NCI-H1694 treated with DMSO at 0.1 percent for 48 hours (cell line): Measurements from ENCODE around the gene KCNH8.

Experiments
- DNase-seq: peaks from one replicate; lab custom pipeline; 2025; lab: John Stamatoyannopoulos, UW

The KCNH8 gene

DNA sequence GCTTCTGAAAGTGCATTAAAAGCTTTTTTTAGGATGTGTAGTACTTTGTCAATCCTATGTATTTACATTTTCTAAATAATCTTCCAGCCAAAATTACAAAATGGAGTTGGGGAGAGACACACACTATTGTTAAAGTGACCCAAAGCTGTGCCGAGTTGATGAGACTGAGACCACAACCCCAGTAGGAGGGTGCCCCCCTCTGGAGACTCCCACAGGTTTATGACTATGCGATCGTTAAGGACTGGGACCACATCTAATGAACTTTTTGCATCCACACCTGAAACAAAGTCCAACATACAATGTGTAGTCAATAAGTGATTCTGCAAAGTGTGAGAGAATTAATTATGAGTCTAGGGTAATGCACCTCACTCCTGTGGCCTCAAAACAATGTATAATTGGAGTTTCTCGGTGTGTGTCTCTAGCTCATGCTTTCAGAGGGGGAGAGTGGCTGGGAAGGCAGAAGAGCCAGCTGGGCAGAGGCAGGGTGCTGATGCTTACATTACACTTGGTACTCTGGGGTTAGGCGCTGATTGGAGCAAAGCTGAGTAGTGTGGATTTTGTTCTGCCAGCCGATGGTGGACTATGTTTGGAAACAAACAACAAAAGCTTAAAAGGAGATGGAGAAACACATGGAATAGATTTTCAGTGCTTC lies 102.8 kb downstream of the KCNH8 start:
- DNase-seq: no peak

DNA sequence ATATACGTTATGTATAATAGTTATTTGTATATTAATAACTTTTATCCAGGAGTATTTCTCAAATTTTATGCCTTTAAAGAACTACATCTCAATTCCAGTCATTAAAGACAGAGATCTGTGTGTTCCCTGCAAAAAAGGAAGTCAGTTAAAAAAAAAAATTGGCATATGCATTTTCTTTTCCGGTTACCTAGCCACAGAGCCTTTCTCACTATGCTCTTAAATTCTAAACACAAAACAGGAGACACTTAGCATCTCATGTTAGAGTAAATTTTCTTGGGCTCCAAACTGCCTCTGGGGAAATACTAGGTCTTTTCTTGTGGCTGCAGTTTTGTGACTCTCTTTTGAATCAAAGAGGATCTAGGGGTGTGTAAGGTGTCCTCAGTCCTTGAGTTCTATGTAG lies 105.9 kb downstream of the KCNH8 start:
- DNase-seq: no peak

DNA sequence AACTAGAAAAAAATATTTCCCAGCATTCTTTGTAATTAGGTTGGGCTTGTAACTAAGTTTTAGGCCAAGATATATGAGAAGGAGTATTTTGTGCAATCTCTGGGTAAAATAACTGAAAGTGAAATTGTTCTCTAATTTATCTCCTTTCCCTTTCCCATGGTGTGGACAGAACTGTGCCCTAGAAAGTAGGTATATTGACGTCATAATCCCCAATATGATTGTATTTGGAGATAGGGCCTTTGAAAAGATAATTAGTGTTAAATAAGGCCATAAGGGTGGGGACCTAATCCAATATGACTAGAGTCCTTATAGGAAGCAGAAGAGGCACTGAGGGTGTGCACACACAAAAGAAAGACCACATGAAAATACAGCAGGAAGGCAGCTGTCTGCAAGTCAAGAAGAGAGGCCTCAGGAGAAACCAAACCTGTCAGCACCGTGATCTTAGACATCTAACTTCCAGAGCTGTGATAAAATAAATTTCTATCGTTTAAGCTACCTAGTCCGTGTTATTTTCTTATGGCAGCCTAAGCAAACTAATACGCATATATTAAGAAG lies 106.6 kb downstream of the KCNH8 start:
- DNase-seq: no peak

DNA sequence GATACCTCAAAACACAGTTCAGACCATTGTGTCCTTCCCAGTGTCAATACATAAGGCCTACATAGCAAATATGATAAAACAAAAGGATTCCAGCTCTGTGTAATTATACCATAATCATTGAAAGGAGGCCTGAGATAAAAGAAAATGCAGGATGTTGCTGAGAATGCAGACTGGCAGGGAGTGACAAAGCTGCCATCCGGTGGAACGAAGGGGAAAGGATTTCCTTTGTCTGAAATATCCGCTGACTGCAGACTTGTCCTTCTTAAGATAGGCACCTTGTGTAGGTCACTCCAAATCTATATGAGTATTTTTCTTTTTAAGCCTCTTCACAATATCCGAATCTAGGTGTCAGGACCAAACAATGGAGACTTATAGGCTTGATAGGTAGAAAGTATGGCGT lies 108.0 kb downstream of the KCNH8 start:
- no peak for DNase-seq

DNA sequence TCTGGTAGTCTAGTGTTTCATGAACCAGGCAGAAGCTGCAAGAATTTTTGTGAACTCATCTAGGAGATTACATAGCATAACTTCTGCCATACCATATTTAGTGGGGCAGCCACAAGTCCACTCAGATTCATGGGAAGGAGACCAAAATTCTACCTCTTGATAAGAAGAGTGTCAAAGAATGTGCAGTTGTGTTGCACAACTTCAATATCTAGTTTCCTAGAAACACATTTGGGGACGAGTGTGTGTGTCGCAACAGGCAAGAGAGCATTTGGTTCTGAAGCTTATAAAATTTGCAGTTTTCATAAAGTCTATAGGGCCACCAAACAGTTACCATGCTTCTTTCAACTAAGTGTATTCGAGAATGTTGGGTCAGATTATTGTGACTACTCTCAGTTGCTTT lies 115.3 kb downstream of the KCNH8 start:
- no peak for DNase-seq

DNA sequence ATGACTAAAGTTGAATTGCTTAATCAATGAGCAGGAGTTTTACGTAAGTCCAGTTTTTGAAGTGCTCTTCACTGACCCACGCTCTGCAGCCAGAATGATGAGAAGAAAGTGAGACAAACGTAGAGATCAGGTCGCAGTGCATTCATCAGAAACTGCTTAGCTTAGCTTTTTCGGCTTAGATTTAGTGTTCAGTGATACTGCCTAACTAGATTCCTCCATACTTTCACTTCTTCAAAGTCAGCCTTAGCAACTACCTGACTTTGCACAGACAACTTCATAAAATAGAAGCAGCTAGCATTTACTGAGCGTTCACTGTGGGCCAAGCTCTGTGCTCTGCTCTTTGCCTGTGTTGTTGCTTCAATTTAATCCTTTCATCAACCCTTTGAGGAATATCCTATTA lies 116.1 kb downstream of the KCNH8 start:
- DNase-seq: no peak

DNA sequence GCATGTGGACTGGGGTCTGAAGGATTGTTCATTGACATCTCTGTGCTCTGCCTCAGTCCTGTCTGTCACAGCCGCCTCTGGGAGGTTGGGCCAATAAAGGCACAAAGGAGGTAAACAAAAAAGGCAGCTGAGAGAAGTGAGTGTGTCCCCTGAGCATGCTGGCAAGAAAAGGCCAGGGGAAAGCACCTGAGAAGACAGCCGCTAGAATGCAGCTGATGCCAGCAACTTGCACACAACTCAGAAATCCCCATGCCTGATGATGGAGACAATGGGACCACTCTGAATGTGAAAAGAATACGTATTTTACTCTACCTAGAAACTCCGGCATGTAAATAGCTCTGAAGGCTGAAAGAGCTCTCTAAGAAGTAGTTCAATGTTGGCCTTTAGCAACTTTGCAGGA lies 118.7 kb downstream of the KCNH8 start:
- no peak for DNase-seq

DNA sequence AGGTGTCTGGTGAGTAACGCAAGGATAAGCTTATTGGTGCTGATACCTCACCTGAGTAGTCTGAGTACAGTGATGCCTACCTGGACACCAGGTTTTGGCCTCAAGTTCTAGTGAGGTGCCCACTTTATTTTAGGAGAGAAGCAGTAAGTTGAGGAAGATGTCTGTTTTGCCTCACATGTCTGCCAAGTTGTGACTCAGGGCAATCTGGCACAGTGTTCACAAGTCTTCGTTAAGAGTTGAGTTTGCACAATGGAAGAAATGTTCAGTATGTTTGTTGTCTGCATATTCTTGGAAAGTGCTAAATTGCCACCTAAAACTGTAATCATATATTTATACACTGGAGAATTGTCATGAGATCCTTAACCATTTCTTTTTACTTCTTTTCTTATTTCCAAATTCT lies 122.2 kb downstream of the KCNH8 start:
- no peak for DNase-seq

DNA sequence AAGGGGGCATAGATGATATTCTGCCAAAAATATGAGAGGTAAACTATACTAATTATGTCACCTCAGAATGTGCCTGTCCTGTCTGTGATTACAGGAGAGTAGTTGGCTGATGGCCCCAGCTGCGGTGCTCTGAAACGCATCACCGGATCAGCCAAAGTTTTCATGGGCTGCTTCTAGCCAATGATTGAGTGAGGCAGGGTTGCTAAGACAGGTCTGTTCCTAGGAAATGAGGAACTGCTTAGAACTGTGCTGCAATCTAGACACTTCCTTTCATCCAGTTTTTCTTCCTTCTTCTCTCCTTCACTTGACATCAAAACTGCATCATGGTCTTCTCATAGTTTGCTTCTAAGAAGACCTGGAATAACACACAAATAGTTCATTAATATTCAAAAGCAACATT lies 124.0 kb downstream of the KCNH8 start:
- DNase-seq: no peak

DNA sequence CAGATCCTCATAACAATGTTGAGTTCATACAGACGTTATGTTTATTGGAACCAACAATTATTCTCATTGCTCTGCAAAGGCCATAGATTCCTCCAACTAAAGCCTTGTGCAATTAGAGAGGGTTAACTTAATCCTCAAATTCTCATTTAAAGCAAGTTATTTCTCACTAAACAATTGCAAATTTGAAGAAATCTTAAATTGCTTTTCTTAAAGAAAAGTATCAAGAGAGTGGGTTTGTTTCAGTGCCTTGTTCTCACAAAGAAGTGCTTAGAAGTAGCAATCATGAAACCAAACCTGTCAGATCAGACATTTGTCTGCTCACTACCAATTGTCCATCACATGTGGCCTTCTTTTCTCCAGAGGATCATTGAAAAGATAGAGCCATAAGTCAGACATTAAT lies 124.8 kb downstream of the KCNH8 start:
- DNase-seq: no peak

DNA sequence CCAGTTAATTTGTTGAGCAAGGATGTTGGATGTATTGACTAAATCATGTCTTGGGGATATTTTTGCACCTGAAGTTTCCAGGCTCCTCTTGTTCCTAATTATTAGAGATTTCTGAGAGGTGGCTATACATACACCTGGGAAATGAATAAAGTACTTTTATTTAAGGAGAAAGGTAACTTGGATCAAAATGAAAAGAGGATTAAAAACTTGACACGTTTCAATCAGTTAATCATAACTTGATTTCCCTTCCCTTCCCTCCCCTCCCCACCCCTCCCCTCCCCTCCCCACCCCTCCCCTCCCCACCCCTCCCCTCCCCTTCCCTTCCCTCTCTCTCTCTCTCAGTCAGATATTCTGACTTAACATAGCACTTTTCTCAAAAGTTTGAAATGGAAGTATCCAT lies 126.3 kb downstream of the KCNH8 start:
- DNase-seq: no peak

DNA sequence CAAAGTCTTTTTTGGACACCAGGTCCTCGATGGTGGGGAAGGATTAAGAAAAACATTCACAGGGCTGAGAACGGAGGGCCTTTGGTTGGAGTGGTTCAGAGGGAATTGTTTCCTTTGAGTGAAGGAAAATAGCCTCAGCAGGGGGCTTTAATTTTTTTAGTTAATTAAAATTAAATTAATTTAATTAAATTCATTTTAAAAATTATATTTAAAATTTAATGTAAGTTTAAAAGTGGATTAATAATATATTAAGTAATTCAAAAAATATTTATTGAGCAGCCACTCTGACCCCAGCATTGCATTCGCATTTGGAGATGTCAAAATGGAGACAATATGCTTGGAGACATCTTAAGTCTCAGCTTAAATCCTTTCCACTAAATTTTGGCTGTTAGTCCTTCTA lies 136.7 kb downstream of the KCNH8 start:
- no peak for DNase-seq

DNA sequence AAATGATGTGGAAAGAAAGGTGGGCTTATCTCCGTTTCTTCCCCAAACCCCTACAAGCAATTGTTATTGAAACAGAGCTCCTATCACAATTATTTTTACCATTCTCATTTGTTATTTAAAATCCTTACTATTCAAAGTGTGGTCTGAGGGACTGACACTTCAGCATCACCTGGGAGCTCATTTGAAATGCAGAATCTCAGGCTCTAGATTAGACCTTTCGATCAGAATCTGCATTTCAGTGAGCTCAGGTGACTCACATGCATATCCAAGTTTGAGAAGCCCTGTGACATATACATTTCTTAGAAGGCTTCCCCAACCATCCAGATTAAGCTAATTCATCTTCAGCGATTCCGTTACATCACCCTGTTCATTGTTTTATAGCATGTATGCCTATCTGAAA lies 145.0 kb downstream of the KCNH8 start:
- no peak for DNase-seq

DNA sequence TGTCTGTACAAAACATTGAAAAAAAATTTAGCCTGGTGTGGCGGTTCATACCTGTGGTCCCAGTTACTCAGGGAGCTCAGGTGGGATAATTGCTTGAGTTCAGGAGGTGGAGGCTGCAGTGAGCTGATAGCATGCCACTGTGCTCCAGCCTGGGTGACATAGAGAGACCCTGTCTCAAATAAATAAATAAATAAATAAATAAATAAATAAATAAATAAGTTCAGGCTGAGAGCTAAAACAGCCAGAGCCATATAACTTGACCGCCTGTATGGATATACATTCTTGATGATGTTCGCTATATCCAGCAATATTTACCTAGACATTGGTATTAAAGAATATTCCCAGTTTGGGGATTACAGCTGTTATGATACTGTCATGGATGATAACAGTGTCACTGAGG lies 146.9 kb downstream of the KCNH8 start:
- DNase-seq: no peak

DNA sequence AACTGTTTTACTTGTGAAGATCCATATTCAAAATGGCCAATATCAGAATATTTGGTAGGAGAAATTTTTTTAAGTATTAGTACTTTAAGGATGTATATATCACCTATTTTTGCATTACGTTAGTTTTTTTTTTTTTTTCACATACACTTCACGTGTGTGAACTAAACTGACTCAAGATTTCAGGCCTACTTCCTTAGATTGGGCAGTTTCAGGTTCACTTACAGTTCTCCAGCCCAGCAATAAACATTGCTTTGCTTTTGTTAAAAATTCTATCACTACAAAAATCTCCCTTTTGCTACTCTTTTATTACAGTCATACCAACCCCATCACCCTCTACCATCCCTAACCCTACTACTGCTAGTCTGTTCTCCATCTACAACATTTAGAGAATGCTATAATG lies 183.6 kb downstream of the KCNH8 start:
- DNase-seq: no peak

DNA sequence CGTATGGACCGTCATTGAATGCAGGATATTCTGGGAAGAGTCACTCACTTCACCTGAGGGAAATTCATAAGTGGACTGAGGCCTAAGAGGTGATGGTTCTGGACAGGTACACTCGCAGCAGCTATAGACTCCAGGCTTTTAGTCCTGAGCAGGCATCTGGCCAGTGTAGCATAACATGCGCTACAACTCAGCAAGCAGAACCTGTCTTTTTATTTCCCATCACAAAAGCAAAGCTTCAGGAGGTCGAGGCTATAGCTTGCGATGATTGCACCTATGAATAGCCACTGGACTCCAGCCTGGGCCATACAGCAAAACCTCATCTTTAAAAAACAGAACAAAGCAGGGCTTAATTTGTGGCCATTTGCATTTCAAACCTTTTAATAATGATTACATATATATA lies 185.8 kb downstream of the KCNH8 start:
- DNase-seq: no peak

DNA sequence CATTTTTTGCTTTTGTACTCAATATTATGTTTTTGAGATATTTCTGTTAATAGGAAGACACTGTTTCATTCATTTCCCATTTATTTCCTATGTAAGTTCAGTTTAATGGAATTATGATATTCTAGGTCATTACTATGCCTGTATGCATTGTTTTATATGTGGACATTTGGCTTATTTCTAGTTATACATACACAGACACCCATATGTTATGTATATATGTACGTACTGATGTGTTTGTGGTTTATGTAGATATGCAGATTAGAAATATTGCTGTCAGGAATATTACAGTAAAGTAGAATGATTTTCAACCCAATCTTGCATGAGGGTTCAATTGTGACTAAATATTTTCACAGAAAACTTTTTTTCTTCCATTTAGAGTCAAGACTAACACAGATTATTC lies 190.5 kb downstream of the KCNH8 start:
- DNase-seq: no peak

DNA sequence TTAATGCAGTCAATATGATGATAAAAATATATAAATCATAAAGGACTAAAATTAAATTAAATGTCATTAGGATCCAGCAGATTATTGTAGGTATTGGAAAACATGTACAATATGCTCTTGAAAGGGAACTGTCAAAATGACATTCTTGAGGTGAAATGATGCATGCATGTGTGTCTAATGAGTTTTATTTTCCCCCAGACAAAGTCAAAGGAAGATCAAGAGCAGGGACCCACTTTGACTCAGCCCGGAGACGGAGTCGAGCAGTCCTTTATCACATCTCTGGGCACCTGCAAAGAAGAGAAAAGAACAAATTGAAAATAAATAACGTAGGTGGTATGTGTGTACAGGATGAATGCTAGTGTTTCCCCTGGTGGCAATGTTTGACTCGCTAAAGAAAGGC lies 194.1 kb downstream of the KCNH8 start:
- DNase-seq: no peak

DNA sequence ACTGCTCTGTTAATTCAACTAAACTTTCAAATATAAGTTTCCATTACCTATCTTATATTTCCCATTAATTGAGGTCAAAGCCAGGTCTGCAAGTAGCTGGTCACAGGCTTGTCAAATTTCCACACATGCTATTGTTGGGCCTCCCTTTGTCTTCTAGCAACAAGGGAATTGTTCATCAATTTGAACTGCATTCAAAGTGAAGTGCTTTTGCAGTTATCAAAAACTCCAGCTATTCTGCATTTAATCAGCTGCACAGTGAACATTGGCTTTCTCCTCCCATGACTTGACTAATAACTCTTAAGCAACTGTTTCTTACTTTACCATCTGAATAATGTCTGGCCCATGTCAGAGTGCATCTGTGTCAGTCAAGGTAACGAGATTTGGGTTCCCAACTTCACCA lies 198.4 kb downstream of the KCNH8 start:
- no peak for DNase-seq

DNA sequence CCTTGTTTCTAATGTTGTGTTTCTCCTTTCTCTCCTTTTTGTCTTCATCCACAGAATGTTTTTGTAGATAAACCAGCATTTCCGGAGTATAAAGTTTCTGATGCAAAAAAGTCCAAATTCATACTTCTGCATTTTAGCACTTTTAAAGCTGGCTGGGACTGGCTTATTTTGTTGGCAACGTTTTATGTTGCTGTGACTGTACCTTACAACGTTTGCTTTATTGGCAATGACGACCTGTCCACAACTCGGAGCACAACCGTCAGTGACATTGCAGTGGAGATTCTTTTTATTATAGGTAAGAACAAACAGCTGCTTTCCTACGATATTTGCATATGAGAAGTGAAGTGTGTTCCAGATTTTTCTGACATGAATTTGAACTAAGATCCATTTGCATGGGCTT lies 199.4 kb downstream of the KCNH8 start:
- DNase-seq: no peak

DNA sequence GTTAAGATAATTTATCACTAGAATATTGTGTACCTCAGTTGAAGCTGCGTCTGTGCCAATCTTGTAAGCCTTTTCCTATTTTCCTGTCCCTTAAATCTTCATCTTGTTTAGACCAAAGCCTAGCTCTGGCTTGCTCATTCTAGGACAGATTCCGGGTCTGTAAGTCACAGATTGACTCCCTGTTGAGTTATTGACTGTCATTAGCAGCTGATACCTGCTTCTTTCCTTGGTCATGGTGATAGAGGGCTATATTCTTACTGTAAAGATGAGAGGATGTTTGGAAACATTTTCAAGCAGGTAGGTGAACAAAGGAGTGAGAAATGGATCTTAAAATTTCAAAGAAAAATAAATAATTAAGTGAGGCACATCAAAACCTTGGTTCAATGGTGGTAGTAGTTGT lies 200.2 kb downstream of the KCNH8 start:
- DNase-seq: no peak

DNA sequence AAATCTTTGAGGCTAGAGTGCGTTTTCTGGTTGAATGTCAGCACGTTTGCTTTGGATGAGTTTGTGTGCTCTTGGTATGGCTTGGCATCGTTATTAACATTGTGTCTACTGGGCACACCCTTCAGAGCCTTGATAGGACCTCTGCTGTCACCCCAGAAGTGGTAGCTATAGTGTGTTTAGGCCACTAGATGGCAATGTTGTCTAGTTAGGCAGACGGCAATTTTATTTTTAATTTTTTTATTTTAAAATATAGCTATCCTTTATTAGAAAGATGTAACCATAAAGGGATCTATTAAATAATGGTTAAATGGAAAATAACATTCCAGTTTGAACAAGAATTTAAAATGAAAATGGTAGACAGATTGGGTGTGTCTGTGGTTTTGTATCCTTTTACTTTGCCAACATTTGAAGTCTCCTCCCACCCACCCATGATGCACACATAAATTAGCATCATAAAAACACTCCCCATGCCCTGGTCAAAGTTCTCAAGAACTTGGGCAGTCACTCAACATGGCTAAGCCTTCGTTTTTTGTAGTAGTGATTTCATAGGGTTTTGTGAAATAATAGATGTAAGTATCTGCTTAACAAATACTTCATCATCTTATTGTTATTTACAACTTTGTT lies 200.7 kb downstream of the KCNH8 start:
- DNase-seq: peak; percentile 2

DNA sequence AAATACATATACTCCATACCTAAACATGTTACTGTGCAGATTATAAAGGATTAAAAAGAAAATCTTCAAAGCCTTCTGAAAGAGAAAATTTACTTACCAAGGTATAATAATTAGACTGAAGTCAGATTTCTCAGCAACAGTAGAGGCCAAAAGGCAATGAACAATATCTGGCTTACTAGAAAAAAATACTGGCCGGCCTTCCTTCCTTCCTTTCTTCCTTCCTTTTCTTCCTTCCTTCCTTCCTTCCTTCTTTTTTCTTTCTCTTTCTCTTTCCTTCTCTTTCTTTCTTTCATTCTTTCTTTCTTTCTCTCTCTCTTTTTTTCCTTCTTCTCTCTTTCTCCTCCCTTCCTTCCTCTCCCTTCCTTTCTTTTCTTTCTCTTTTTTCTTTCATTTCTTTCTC lies 209.6 kb downstream of the KCNH8 start:
- DNase-seq: no peak

DNA sequence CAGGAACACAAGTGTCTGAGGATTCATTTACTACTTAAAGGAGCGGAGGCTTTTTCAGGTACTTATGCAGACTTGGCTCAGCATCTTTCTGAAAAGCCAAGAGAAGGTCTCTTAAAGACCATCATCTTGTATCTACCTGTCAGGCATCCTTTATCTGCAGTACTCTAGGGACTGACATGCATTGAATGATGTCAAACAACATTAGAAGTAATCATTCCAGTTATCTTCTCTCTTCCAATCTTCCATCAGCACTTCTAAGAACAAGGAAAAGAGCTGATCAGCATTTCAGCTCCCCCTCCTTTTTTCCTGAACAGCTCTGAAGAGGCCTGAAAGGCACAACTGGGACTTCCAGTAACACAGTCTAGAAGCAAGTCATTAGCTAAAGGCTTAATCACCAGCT lies 214.8 kb downstream of the KCNH8 start:
- no peak for DNase-seq
